Medulla oblongata (tissue), 1 donor: ENCODE measurements around the gene SEC14L5.
"Not testable (repeated sequence)": the region's sequence is repeated elsewhere in the genome, so short reads cannot be mapped to it uniquely, and the experiment has no call there.

Experiments used
- DNase-seq: peaks from one replicate; pipeline ENCODE4 v3.0.0-alpha.2; 2015; ENCODE audit errors: extremely low spot score

SEC14L5 gene

GRCh38 chr16:5036228-5037156 is 78.4 kb downstream of the SEC14L5 start:
- peak; percentile 35 for DNase-seq

- no peak for DNase-seq
Measured at GRCh38 chr16:5040451-5040850, 82.3 kb downstream of the SEC14L5 start.

- no peak for DNase-seq
Measured at GRCh38 chr16:5041600-5042133, 83.5 kb downstream of the SEC14L5 start.

GRCh38 chr16:5042574-5043171 is 84.5 kb downstream of the SEC14L5 start:
- DNase-seq: no peak

GRCh38 chr16:5044011-5044540 is 85.9 kb downstream of the SEC14L5 start:
- no peak for DNase-seq

GRCh38 chr16:5044581-5044980 is 86.5 kb downstream of the SEC14L5 start:
- DNase-seq: not testable (repeated sequence)

GRCh38 chr16:5045499-5046115 is 87.5 kb downstream of the SEC14L5 start:
- DNase-seq: no peak

- no peak for DNase-seq
Measured at GRCh38 chr16:5046914-5047313, 88.8 kb downstream of the SEC14L5 start.

GRCh38 chr16:5054876-5055865 is 97.0 kb downstream of the SEC14L5 start:
- no peak for DNase-seq

- DNase-seq: no peak
Measured at GRCh38 chr16:5056352-5056751, 98.2 kb downstream of the SEC14L5 start.

GRCh38 chr16:5058476-5058875 is 100.3 kb downstream of the SEC14L5 start:
- DNase-seq: peak; percentile 22

GRCh38 chr16:5059386-5060072 is 101.4 kb downstream of the SEC14L5 start:
- no peak for DNase-seq

GRCh38 chr16:5060073-5060641 is 102.0 kb downstream of the SEC14L5 start:
- DNase-seq: no peak

GRCh38 chr16:5062051-5062450 is 103.9 kb downstream of the SEC14L5 start:
- DNase-seq: no peak

- DNase-seq: no peak
Measured at GRCh38 chr16:5062790-5063765, 104.9 kb downstream of the SEC14L5 start.

GRCh38 chr16:5064915-5065314 is 106.8 kb downstream of the SEC14L5 start:
- DNase-seq: no peak

GRCh38 chr16:5065326-5065725 is 107.2 kb downstream of the SEC14L5 start:
- DNase-seq: no peak

- peak; percentile 82 for DNase-seq
Measured at GRCh38 chr16:5065813-5066212, 107.7 kb downstream of the SEC14L5 start, which contains the start of gene C16orf89. C16orf89 (minus strand) TSS chr16:5065956; CDS start chr16:5065908, 48 bp downstream.

GRCh38 chr16:5066511-5066910 is 108.4 kb downstream of the SEC14L5 start:
- DNase-seq: no peak
